AG09319 (cell line): ENCODE results near the gene SPIRE2.
"Not testable (repeated sequence)": the region's sequence is repeated elsewhere in the genome, so short reads cannot be mapped to it uniquely, and the experiment has no call there.

ENCODE experiments used
- DNase-seq: peaks from one replicate; pipeline ENCODE4 v3.0.0-alpha.2; 2010; ENCODE audit warnings: low read depth; ENCODE audit errors: extremely low read depth
- CTCF ChIP-seq: IDR thresholded peaks from 2 replicates; pipeline ENCODE4 v1.5.1; 2011; ENCODE audit warnings: low read depth, mild to moderate bottlenecking, inconsistent platforms, low read length, moderate library complexity

SPIRE2 gene

GRCh38 chr16:89827383-89828198 lies 684 bp upstream of the SPIRE2 start:
- no peak for TF ChIP-seq CTCF
- no peak for DNase-seq

GRCh38 chr16:89828870-89829629 lies 775 bp downstream of the SPIRE2 start:
- no peak for TF ChIP-seq CTCF
- no peak for DNase-seq

- no peak for DNase-seq
- no peak for TF ChIP-seq CTCF
These were observed 1.6 kb downstream of the SPIRE2 start for GRCh38 chr16:89829630-89830437.

GRCh38 chr16:89831810-89832328 lies 3.6 kb downstream of the SPIRE2 start:
- TF ChIP-seq CTCF: no peak
- no peak for DNase-seq

- DNase-seq: not testable (repeated sequence)
These were observed 5.5 kb downstream of the SPIRE2 start for GRCh38 chr16:89833664-89834363.

- DNase-seq: not testable (repeated sequence)
These were observed 6.6 kb downstream of the SPIRE2 start for GRCh38 chr16:89834813-89835363.

- not testable (repeated sequence) for DNase-seq
These were observed 8.2 kb downstream of the SPIRE2 start for GRCh38 chr16:89836484-89836883.

- DNase-seq: no peak
- no peak for TF ChIP-seq CTCF
These were observed 8.8 kb downstream of the SPIRE2 start for GRCh38 chr16:89837014-89837546.
